ENCODE measurements around the gene TMC1. TPM values are rescaled to one million over a fixed set of nuclear protein-coding genes. Genes with fewer than 3 reads are reported as not detected.

TMC1 gene
- total and polyA plus RNA-seq, 2 of the 8 experiments (the other 6 are each of a cell fraction or from before 2014, with no cell fraction given) = 0.95 to 0.98 TPM

GRCh38 chr9:72656021-72656420, 134.6 kb downstream of the TMC1 start:
- Histone ChIP-seq H3K27me3 (replicated peaks in 1 of 4; ENCODE audit: control insufficient read depth in 3 of 4, extremely low read depth in 1 of 4, insufficient read depth in 3 of 4, low read length in 3 of 4) (no peaks in the 10 kb centered on the region), H3K23ac (ENCODE audit: insufficient read length) (no peak overlapping the region), H3K4me1 (replicated peaks in 1 of 4; ENCODE audit: control insufficient read depth in 3 of 4, insufficient read depth in 4 of 4, low read length in 3 of 4) (no peaks in the 10 kb centered on the region), H3K56ac (replicated peaks; ENCODE audit: insufficient read length, low read depth, low read length) (no peak overlapping the region), H2AFZ (ENCODE audit: low read length) (0 out of 2 replicates have a peak overlapping the region, but pooled peaks have one; percentile 16), H2BK120ac (replicated peaks; ENCODE audit: low read depth, low read length) (no peak overlapping the region), H3K4me2 (ENCODE audit: insufficient read depth in 1 of 2, low read depth in 2 of 2, low read length in 2 of 2) (no peak overlapping the region), H2BK20ac (ENCODE audit: low read length) (peak overlapping the region; percentile 13; the same call in 1 of the 2 replicates), H3K9me3 (ENCODE audit: insufficient read depth in 2 of 2, low read depth in 1 of 2, low read length in 1 of 2) (no peaks in the 10 kb centered on the region), H3K9ac (replicated peaks in 1 of 4; ENCODE audit: extremely low read depth in 1 of 4, low read depth in 3 of 4, low read length in 3 of 4) (no peak overlapping the region), H3K14ac (ENCODE audit: insufficient read length) (no peak overlapping the region), H2AK5ac (ENCODE audit: low read depth, low read length) (no peak overlapping the region), H2BK15ac (ENCODE audit: low read length) (no peak overlapping the region), H3K79me2 (ENCODE audit: control insufficient read depth in 1 of 2, insufficient read depth in 2 of 2, low read length in 2 of 2) (no peaks in the 10 kb centered on the region), H3K4ac (replicated peaks; ENCODE audit: insufficient read length, low read depth, low read length) (no peak overlapping the region), H3K18ac (ENCODE audit: extremely low read depth, low read length) (no peak overlapping the region), H2BK12ac (ENCODE audit: low read depth, low read length) (0 out of 2 replicates have a peak overlapping the region, but pooled peaks have one; percentile 42), H3K27ac (ENCODE audit: low read depth, low read length) (no peak overlapping the region), H2BK5ac (ENCODE audit: low read depth, low read length) (no peak overlapping the region), H3K79me1 (ENCODE audit: low read depth, low read length) (no peaks in the 10 kb centered on the region), H4K5ac (ENCODE audit: insufficient read length, low read depth, low read length) (no peak overlapping the region), H3K4me3 (ENCODE audit: extremely low read depth in 1 of 4, insufficient read depth in 2 of 4, low read depth in 3 of 4, low read length in 4 of 4) (no peak overlapping the region), H4K20me1 (replicated peaks in 1 of 2; ENCODE audit: control insufficient read depth in 1 of 2, insufficient read depth in 2 of 2, low read length in 2 of 2) (no peaks in the 10 kb centered on the region), H4K8ac (ENCODE audit: extremely low read depth, insufficient read depth, low read length) (no peak overlapping the region), H3K36me3 (ENCODE audit: control insufficient read depth in 2 of 4, insufficient read depth in 4 of 4, low read length in 3 of 4) (no peaks in the 10 kb centered on the region), H4K91ac (replicated peaks; ENCODE audit: insufficient read length, low read length) (no peak overlapping the region), H3K23me2 (ENCODE audit: low read depth, low read length) (no peaks in the 10 kb centered on the region)
- no peak for DNase-seq (ENCODE audit: low read depth in 1 of 2, low spot score in 2 of 2)
- ChIA-PET POLR2A (ENCODE audit: partially characterized antibody) (no interaction called here), CTCF (ENCODE audit: partially characterized antibody) (no interaction called here)
- FAIRE-seq = no peak
- WGBS, 2 experiments (ENCODE audit: extremely low coverage in 1 of 2, insufficient coverage in 1 of 2, insufficient read length in 1 of 2, insufficient replicate concordance in 2 of 2, low coverage in 1 of 2, low lambda C conversion rate in 2 of 2, missing lambda C conversion rate in 1 of 2) = 91% methylated on average over 12 of the region's 12 CpGs; no CpG with 5 or more reads in 1 of the 2 experiments
- no peak for TF ChIP-seq SAP30 (IDR thresholded peaks at IDR 0.05; ENCODE audit: insufficient read depth, insufficient replicate concordance, low read length)
- TF ChIP-seq PHF8 (conservative IDR thresholded peaks at IDR 0.05; ENCODE audit: low read depth, low read length) = no peak
- TF ChIP-seq ASH2L (IDR thresholded peaks at IDR 0.05; ENCODE audit: low read length) = no peak
- TF ChIP-seq NRF1 (IDR thresholded peaks at IDR 0.05; ENCODE audit: low read depth, low read length) = no peak
- TF ChIP-seq CTCF (IDR thresholded peaks at IDR 0.05; ENCODE audit: control extremely low read depth in 1 of 3, insufficient read depth in 1 of 3, low read depth in 1 of 3, low read length in 3 of 3) = no peak
- TF ChIP-seq TAF1 (IDR thresholded peaks at IDR 0.05; ENCODE audit: low read depth, low read length) = no peak

All from H1 (cell line).